WTC11 (cell line): Measurements from ENCODE around the gene TRIP12. TPM values are rescaled to one million over a fixed set of nuclear protein-coding genes. Genes with fewer than 3 reads are reported as not detected.

Experiments
- CREB1 ChIP-seq: sonication (generic); formaldehyde crosslinking; IDR thresholded peaks from 2 replicates; pipeline ENCODE4 v1.8.0; 2023; ENCODE audit warnings: mild to moderate bottlenecking, missing genetic modification reagents
- FOXK1 ChIP-seq: sonication (generic); formaldehyde crosslinking; IDR thresholded peaks from 2 replicates; pipeline ENCODE4 v1.8.0; 2022; ENCODE audit warnings: mild to moderate bottlenecking, moderate library complexity, missing genetic modification reagents
- FOXP1 ChIP-seq: sonication (generic); formaldehyde crosslinking; IDR thresholded peaks from 2 replicates; pipeline ENCODE4 v1.8.0; 2022; ENCODE audit warnings: missing genetic modification reagents, mild to moderate bottlenecking, moderate library complexity, borderline replicate concordance
- HMGA2 ChIP-seq: fragments of 250-450 bp; sonication (Bioruptor Pico); IDR thresholded peaks from 2 replicates; pipeline ENCODE4 v1.4.0; 2021; ENCODE audit warnings: mild to moderate bottlenecking, moderate library complexity
- JUN ChIP-seq: sonication (generic); formaldehyde crosslinking; IDR thresholded peaks from 2 replicates; pipeline ENCODE4 v1.8.0; 2023; ENCODE audit warnings: mild to moderate bottlenecking, missing genetic modification reagents
- RORB ChIP-seq: fragments of 250-450 bp; sonication (Bioruptor Pico); IDR thresholded peaks from 2 replicates; pipeline ENCODE4 v1.9.0; 2021; ENCODE audit warnings: mild to moderate bottlenecking
- ZNF219 ChIP-seq: sonication (generic); formaldehyde crosslinking; IDR thresholded peaks from 2 replicates; pipeline ENCODE4 v1.8.0; 2023; ENCODE audit warnings: missing genetic modification reagents, mild to moderate bottlenecking, borderline replicate concordance
- ZNF416 ChIP-seq: fragments of 250-450 bp; sonication (Bioruptor Pico); IDR thresholded peaks from 2 replicates; pipeline ENCODE4 v1.9.0; 2021; ENCODE audit warnings: mild to moderate bottlenecking, inconsistent platforms
- total RNA-seq: library from RNA; stranded (reverse); gene quantifications from 3 replicates; pipeline ENCODE4 v1.2.3, GENCODE V29; 2021
- TF ChIP-seq, protein P1 (sequence below): sonication (generic); formaldehyde crosslinking; IDR thresholded peaks from 2 replicates; pipeline ENCODE4 v1.8.1; 2023; ENCODE audit warnings: mild to moderate bottlenecking, missing genetic modification reagents
- TF ChIP-seq, protein P2 (sequence below): fragments of 250-450 bp; sonication (Bioruptor Pico); IDR thresholded peaks from 2 replicates; pipeline ENCODE4 v1.9.0; 2021; ENCODE audit warnings: mild to moderate bottlenecking, borderline replicate concordance
- TF ChIP-seq, protein P3 (sequence below): fragments of 250-450 bp; sonication (Bioruptor Pico); IDR thresholded peaks from 2 replicates; pipeline ENCODE4 v2.1.2; 2022; ENCODE audit warnings: mild to moderate bottlenecking, moderate library complexity
- TF ChIP-seq, protein P4 (sequence below): sonication (generic); formaldehyde crosslinking; IDR thresholded peaks from 2 replicates; pipeline ENCODE4 v1.8.1; 2023; ENCODE audit warnings: mild to moderate bottlenecking, missing genetic modification reagents, moderate library complexity
- TF ChIP-seq, protein P5 (sequence below): fragments of 250-450 bp; sonication (Bioruptor Pico); IDR thresholded peaks from 2 replicates; pipeline ENCODE4 v1.9.0; 2021; ENCODE audit warnings: mild to moderate bottlenecking
- TF ChIP-seq, protein P6 (sequence below): fragments of 200-600 bp; IDR thresholded peaks from 2 replicates; pipeline ENCODE4 v1.8.0; 2022; ENCODE audit warnings: antibody characterized with exemption
- TF ChIP-seq, protein P7 (sequence below): sonication (generic); formaldehyde crosslinking; conservative IDR thresholded peaks from 2 replicates; pipeline ENCODE4 v1.8.1; 2022; ENCODE audit warnings: mild to moderate bottlenecking, missing genetic modification reagents

The TRIP12 gene
- total RNA-seq, 1 experiment from 2014 or later, result 149 TPM

DNA sequence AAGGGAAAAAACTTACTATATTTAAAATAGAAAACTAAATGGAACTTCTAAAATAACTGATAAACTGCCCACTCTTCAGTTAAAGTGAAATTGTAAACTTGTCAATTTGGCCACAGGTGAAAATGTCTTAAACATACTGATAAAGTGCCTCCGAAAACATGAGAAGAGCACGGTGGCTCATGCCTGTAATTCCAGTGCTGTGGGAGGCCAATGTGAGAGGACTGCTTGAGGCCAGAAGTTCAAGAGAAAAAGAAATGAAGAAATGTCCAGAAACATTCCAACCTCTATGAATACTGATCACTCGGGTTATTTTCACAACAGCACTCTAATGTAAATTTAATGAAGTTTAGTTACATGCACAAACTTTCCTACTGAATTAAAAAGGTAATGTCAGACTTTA lies 144.1 kb downstream of the TRIP12 start (continued):
- TF ChIP-seq, protein P1, sequence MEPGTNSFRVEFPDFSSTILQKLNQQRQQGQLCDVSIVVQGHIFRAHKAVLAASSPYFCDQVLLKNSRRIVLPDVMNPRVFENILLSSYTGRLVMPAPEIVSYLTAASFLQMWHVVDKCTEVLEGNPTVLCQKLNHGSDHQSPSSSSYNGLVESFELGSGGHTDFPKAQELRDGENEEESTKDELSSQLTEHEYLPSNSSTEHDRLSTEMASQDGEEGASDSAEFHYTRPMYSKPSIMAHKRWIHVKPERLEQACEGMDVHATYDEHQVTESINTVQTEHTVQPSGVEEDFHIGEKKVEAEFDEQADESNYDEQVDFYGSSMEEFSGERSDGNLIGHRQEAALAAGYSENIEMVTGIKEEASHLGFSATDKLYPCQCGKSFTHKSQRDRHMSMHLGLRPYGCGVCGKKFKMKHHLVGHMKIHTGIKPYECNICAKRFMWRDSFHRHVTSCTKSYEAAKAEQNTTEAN (CRISPR knock-in tag), result no peak
- TF ChIP-seq JUN (CRISPR knock-in tag) (no peak), RORB (no peak), ZNF416 (CRISPR knock-in tag) (no peak), CREB1 (CRISPR knock-in tag) (no peak), FOXP1 (CRISPR knock-in tag) (no peak), HMGA2 (CRISPR knock-in tag) (no peak), ZNF219 (CRISPR knock-in tag) (no peak), FOXK1 (no peak)
- TF ChIP-seq, protein P2, sequence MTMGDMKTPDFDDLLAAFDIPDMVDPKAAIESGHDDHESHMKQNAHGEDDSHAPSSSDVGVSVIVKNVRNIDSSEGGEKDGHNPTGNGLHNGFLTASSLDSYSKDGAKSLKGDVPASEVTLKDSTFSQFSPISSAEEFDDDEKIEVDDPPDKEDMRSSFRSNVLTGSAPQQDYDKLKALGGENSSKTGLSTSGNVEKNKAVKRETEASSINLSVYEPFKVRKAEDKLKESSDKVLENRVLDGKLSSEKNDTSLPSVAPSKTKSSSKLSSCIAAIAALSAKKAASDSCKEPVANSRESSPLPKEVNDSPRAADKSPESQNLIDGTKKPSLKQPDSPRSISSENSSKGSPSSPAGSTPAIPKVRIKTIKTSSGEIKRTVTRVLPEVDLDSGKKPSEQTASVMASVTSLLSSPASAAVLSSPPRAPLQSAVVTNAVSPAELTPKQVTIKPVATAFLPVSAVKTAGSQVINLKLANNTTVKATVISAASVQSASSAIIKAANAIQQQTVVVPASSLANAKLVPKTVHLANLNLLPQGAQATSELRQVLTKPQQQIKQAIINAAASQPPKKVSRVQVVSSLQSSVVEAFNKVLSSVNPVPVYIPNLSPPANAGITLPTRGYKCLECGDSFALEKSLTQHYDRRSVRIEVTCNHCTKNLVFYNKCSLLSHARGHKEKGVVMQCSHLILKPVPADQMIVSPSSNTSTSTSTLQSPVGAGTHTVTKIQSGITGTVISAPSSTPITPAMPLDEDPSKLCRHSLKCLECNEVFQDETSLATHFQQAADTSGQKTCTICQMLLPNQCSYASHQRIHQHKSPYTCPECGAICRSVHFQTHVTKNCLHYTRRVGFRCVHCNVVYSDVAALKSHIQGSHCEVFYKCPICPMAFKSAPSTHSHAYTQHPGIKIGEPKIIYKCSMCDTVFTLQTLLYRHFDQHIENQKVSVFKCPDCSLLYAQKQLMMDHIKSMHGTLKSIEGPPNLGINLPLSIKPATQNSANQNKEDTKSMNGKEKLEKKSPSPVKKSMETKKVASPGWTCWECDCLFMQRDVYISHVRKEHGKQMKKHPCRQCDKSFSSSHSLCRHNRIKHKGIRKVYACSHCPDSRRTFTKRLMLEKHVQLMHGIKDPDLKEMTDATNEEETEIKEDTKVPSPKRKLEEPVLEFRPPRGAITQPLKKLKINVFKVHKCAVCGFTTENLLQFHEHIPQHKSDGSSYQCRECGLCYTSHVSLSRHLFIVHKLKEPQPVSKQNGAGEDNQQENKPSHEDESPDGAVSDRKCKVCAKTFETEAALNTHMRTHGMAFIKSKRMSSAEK (CRISPR knock-in tag), result no peak
- TF ChIP-seq, protein P3, sequence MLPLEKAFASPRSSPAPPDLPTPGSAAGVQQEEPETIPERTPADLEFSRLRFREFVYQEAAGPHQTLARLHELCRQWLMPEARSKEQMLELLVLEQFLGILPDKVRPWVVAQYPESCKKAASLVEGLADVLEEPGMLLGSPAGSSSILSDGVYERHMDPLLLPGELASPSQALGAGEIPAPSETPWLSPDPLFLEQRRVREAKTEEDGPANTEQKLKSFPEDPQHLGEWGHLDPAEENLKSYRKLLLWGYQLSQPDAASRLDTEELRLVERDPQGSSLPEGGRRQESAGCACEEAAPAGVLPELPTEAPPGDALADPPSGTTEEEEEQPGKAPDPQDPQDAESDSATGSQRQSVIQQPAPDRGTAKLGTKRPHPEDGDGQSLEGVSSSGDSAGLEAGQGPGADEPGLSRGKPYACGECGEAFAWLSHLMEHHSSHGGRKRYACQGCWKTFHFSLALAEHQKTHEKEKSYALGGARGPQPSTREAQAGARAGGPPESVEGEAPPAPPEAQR (CRISPR knock-in tag), result no peak
- TF ChIP-seq, protein P4, sequence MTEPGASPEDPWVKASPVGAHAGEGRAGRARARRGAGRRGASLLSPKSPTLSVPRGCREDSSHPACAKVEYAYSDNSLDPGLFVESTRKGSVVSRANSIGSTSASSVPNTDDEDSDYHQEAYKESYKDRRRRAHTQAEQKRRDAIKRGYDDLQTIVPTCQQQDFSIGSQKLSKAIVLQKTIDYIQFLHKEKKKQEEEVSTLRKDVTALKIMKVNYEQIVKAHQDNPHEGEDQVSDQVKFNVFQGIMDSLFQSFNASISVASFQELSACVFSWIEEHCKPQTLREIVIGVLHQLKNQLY, result no peak
- TF ChIP-seq, protein P5, sequence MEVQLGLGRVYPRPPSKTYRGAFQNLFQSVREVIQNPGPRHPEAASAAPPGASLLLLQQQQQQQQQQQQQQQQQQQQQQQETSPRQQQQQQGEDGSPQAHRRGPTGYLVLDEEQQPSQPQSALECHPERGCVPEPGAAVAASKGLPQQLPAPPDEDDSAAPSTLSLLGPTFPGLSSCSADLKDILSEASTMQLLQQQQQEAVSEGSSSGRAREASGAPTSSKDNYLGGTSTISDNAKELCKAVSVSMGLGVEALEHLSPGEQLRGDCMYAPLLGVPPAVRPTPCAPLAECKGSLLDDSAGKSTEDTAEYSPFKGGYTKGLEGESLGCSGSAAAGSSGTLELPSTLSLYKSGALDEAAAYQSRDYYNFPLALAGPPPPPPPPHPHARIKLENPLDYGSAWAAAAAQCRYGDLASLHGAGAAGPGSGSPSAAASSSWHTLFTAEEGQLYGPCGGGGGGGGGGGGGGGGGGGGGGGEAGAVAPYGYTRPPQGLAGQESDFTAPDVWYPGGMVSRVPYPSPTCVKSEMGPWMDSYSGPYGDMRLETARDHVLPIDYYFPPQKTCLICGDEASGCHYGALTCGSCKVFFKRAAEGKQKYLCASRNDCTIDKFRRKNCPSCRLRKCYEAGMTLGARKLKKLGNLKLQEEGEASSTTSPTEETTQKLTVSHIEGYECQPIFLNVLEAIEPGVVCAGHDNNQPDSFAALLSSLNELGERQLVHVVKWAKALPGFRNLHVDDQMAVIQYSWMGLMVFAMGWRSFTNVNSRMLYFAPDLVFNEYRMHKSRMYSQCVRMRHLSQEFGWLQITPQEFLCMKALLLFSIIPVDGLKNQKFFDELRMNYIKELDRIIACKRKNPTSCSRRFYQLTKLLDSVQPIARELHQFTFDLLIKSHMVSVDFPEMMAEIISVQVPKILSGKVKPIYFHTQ (CRISPR knock-in tag), result no peak
- TF ChIP-seq, protein P6, sequence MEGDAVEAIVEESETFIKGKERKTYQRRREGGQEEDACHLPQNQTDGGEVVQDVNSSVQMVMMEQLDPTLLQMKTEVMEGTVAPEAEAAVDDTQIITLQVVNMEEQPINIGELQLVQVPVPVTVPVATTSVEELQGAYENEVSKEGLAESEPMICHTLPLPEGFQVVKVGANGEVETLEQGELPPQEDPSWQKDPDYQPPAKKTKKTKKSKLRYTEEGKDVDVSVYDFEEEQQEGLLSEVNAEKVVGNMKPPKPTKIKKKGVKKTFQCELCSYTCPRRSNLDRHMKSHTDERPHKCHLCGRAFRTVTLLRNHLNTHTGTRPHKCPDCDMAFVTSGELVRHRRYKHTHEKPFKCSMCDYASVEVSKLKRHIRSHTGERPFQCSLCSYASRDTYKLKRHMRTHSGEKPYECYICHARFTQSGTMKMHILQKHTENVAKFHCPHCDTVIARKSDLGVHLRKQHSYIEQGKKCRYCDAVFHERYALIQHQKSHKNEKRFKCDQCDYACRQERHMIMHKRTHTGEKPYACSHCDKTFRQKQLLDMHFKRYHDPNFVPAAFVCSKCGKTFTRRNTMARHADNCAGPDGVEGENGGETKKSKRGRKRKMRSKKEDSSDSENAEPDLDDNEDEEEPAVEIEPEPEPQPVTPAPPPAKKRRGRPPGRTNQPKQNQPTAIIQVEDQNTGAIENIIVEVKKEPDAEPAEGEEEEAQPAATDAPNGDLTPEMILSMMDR, result no peak
- TF ChIP-seq, protein P7, sequence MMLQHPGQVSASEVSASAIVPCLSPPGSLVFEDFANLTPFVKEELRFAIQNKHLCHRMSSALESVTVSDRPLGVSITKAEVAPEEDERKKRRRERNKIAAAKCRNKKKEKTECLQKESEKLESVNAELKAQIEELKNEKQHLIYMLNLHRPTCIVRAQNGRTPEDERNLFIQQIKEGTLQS (CRISPR knock-in tag), result no peak
